GM23248 (cell line): Measurements from ENCODE around the gene ABCD1. TPM values are rescaled to one million over a fixed set of nuclear protein-coding genes. Genes with fewer than 3 reads are reported as not detected.
"Not testable (repeated sequence)": the region's sequence is repeated elsewhere in the genome, so short reads cannot be mapped to it uniquely, and the experiment has no call there.

Experiments used
- DNase-seq: peaks from one replicate; pipeline ENCODE4 v3.0.0-alpha.2; 2015
- H2AFZ ChIP-seq: fragments of 200-600 bp; sonication (generic); 2 replicates; pipeline ENCODE4 v1.6.1; 2016; ENCODE audit warnings: antibody characterized with exemption
- H3F3A ChIP-seq: fragments of 200-600 bp; sonication (generic); 2 replicates; pipeline ENCODE4 v1.6.1; 2016; ENCODE audit warnings: mild to moderate bottlenecking, antibody characterized with exemption, mixed run types; ENCODE audit not compliant: insufficient read depth
- H3K27ac ChIP-seq: fragments of 200-600 bp; sonication (generic); 2 replicates; pipeline ENCODE4 v1.5.1; 2016; ENCODE audit warnings: mild to moderate bottlenecking
- H3K27me3 ChIP-seq: fragments of 200-600 bp; sonication (generic); replicated peaks from 2 replicates; pipeline ENCODE4 v1.6.1; 2016; ENCODE audit warnings: mild to moderate bottlenecking; ENCODE audit not compliant: insufficient read depth
- H3K36me3 ChIP-seq: fragments of 200-600 bp; sonication (generic); 2 replicates; pipeline ENCODE4 v1.6.1; 2016; ENCODE audit warnings: low read depth, mild to moderate bottlenecking
- H3K4me1 ChIP-seq: fragments of 200-600 bp; sonication (generic); 2 replicates; pipeline ENCODE4 v1.6.1; 2016; ENCODE audit warnings: mild to moderate bottlenecking; ENCODE audit not compliant: insufficient read depth
- H3K4me2 ChIP-seq: fragments of 200-600 bp; sonication (generic); one replicate; pipeline ENCODE4 v1.6.1; 2016; ENCODE audit warnings: mild to moderate bottlenecking; ENCODE audit not compliant: unreplicated experiment
- H3K4me3 ChIP-seq: fragments of 200-600 bp; sonication (generic); 2 replicates; pipeline ENCODE4 v1.5.1; 2016; ENCODE audit warnings: mild to moderate bottlenecking
- H3K79me2 ChIP-seq: fragments of 200-600 bp; sonication (generic); 2 replicates; pipeline ENCODE4 v1.6.1; 2016; ENCODE audit warnings: mild to moderate bottlenecking; ENCODE audit not compliant: insufficient read depth
- H3K9ac ChIP-seq: fragments of 200-600 bp; sonication (generic); 2 replicates; pipeline ENCODE4 v1.6.1; 2016; ENCODE audit warnings: mild to moderate bottlenecking
- H3K9me2 ChIP-seq: fragments of 200-600 bp; sonication (generic); 2 replicates; pipeline ENCODE4 v1.6.1; 2016; ENCODE audit warnings: mixed run types, mild to moderate bottlenecking, moderate library complexity; ENCODE audit not compliant: insufficient read depth
- H3K9me3 ChIP-seq: fragments of 200-600 bp; sonication (generic); one replicate; pipeline ENCODE4 v1.6.1; 2017; ENCODE audit warnings: low read depth
- H4K20me1 ChIP-seq: fragments of 200-600 bp; sonication (generic); 2 replicates; pipeline ENCODE4 v1.6.0; 2016; ENCODE audit not compliant: insufficient read depth
- EZH2 ChIP-seq: fragments of 200-600 bp; sonication (generic); IDR thresholded peaks from 2 replicates; pipeline ENCODE4 v1.6.1; 2018; ENCODE audit warnings: antibody characterized with exemption, mild to moderate bottlenecking; ENCODE audit not compliant: insufficient read depth, poor library complexity, severe bottlenecking
- EZH2phosphoT487 ChIP-seq: fragments of 200-600 bp; sonication (generic); IDR thresholded peaks from 2 replicates; pipeline ENCODE4 v1.6.1; 2018; ENCODE audit warnings: antibody characterized with exemption, moderate library complexity, mild to moderate bottlenecking, low read depth; ENCODE audit not compliant: insufficient read depth
- WGBS, 2 experiments: methylation state at CpG; one replicate each; pipeline ENCODE4 v1.1.6; 2015 to 2017; ENCODE audit warnings: low lambda C conversion rate in 2 of 2, low coverage in 1 of 2; ENCODE audit errors: missing lambda C conversion rate in 2 of 2; 5-methylcytosine and 5-hydroxymethylcytosine counted together
- in situ Hi-C: fragments of 300-500 bp; cut with MboI; formaldehyde crosslinking; loops from 2 replicates; pipeline ENCODE4 v1.15.0; 2020
- polyA plus RNA-seq: library from polyadenylated mRNA; unstranded; fragments of >200 nt; fragmentation: Nextera tagmentation; extraction: Ambion mirVana; gene quantifications from 2 replicates; pipeline ENCODE4 v1.2.1, GENCODE V29; 2016
- total RNA-seq: library from RNA; depleted of rRNA; stranded (reverse); fragments of >200 nt; shearing (Covaris generic); gene quantifications from 2 replicates; pipeline ENCODE4 v1.2.3, GENCODE V29; 2014

The ABCD1 gene
- total and polyA plus RNA-seq, 2 experiments from 2014 or later = 9.8 to 24.4 TPM

GRCh38 chrX:153738056-153738605, 13.5 kb downstream of the ABCD1 start:
- H3K27me3 ChIP-seq = no peaks in the 10 kb centered on the region
- no peaks in the 10 kb centered on the region for H3K9me2 ChIP-seq
- H4K20me1 ChIP-seq = no peaks in the 10 kb centered on the region
- no peaks in the 10 kb centered on the region for H3K79me2 ChIP-seq
- in situ Hi-C loops = no loop called here
- DNase-seq = no peak
- no peak overlapping the region for H2AFZ ChIP-seq
- H3K9ac ChIP-seq = no peak overlapping the region
- TF ChIP-seq EZH2phosphoT487 = no peak
- H3K4me3 ChIP-seq = no peak overlapping the region
- no peaks in the 10 kb centered on the region for H3K9me3 ChIP-seq
- 94 to 100% methylated on average over 2 to 21 of the region's 27 CpGs for WGBS, 2 experiments
- H3K4me2 ChIP-seq = no peak overlapping the region
- no peaks in the 10 kb centered on the region for H3K4me1 ChIP-seq
- H3K27ac ChIP-seq = no peak overlapping the region
- H3F3A ChIP-seq = no peaks in the 10 kb centered on the region
- H3K36me3 ChIP-seq = no peaks in the 10 kb centered on the region

- Histone ChIP-seq H3K9me2 (no peaks in the 10 kb centered on the region), H2AFZ (no peak overlapping the region), H3F3A (no peaks in the 10 kb centered on the region), H3K4me2 (no peak overlapping the region), H3K9ac (no peak overlapping the region), H4K20me1 (no peaks in the 10 kb centered on the region), H3K4me3 (no peak overlapping the region), H3K4me1 (0 out of 2 replicates have a peak, but pooled peaks cover 3% of the 10 kb centered on the region), H3K27me3 (no peaks in the 10 kb centered on the region), H3K36me3 (no peaks in the 10 kb centered on the region), H3K9me3 (no peaks in the 10 kb centered on the region), H3K27ac (no peak overlapping the region), H3K79me2 (no peaks in the 10 kb centered on the region)
- DNase-seq = no peak
- WGBS, 2 experiments = 91 to 92% methylated on average over 21 to 25 of the region's 29 CpGs
- no peak for TF ChIP-seq EZH2phosphoT487
- TF ChIP-seq EZH2 = no peak
- in situ Hi-C loops = no loop called here
These were observed 15.3 kb downstream of the ABCD1 start for GRCh38 chrX:153739754-153740486.

GRCh38 chrX:153740631-153741222, 16.1 kb downstream of the ABCD1 start:
- H3K9me3 ChIP-seq = no peaks in the 10 kb centered on the region
- TF ChIP-seq EZH2 (no peak), EZH2phosphoT487 (no peak)
- no peaks in the 10 kb centered on the region for H3F3A ChIP-seq
- WGBS, 2 experiments = 67 to 90% methylated on average over 6 to 11 of the region's 16 CpGs
- H3K27ac ChIP-seq = no peak overlapping the region
- in situ Hi-C loops = no loop called here
- no peaks in the 10 kb centered on the region for H3K27me3 ChIP-seq
- H3K4me2 ChIP-seq = no peak overlapping the region
- H3K4me3 ChIP-seq = no peak overlapping the region
- H3K36me3 ChIP-seq = no peaks in the 10 kb centered on the region
- 0 out of 2 replicates have a peak, but pooled peaks cover 3% of the 10 kb centered on the region for H3K4me1 ChIP-seq
- no peak for DNase-seq
- H4K20me1 ChIP-seq = no peaks in the 10 kb centered on the region
- H3K9me2 ChIP-seq = no peaks in the 10 kb centered on the region
- no peaks in the 10 kb centered on the region for H3K79me2 ChIP-seq
- H3K9ac ChIP-seq = no peak overlapping the region
- H2AFZ ChIP-seq = no peak overlapping the region

- 95 to 100% methylated on average over 3 to 7 of the region's 14 CpGs for WGBS, 2 experiments
- in situ Hi-C loops = no loop called here
These were observed 16.8 kb downstream of the ABCD1 start for GRCh38 chrX:153741446-153741845.

GRCh38 chrX:153742111-153742510, 17.5 kb downstream of the ABCD1 start:
- H3K79me2 ChIP-seq, H3K9me3 ChIP-seq, H4K20me1 ChIP-seq, H3K36me3 ChIP-seq, H2AFZ ChIP-seq, H3K4me3 ChIP-seq, H3K27me3 ChIP-seq, H3K4me1 ChIP-seq, DNase-seq, in situ Hi-C loops, H3K9ac ChIP-seq, H3K9me2 ChIP-seq, H3K4me2 ChIP-seq, H3K27ac ChIP-seq, H3F3A ChIP-seq: not testable (repeated sequence)
- 100% methylated on average over 8 to 10 of the region's 14 CpGs for WGBS, 2 experiments

More at GRCh38 chrX:153741446-153741845, 16.8 kb downstream of the ABCD1 start:
- Histone ChIP-seq H3K4me2 (no peak overlapping the region), H3K4me3 (no peak overlapping the region), H3K9me2 (no peaks in the 10 kb centered on the region), H3K79me2 (no peaks in the 10 kb centered on the region), H3F3A (no peaks in the 10 kb centered on the region), H3K9ac (no peak overlapping the region), H3K9me3 (no peaks in the 10 kb centered on the region), H3K4me1 (0 out of 2 replicates have a peak, but pooled peaks cover 3% of the 10 kb centered on the region), H2AFZ (no peak overlapping the region), H3K36me3 (no peaks in the 10 kb centered on the region), H3K27ac (no peak overlapping the region), H4K20me1 (no peaks in the 10 kb centered on the region), H3K27me3 (no peaks in the 10 kb centered on the region)
- no peak for DNase-seq
- TF ChIP-seq EZH2phosphoT487 (no peak), EZH2 (no peak)

GRCh38 chrX:153742796-153743467, 18.3 kb downstream of the ABCD1 start:
- H3K4me1 ChIP-seq, H3K27me3 ChIP-seq, H2AFZ ChIP-seq, in situ Hi-C loops, H3K79me2 ChIP-seq, H4K20me1 ChIP-seq, H3K9ac ChIP-seq, H3F3A ChIP-seq, H3K4me2 ChIP-seq, H3K4me3 ChIP-seq, DNase-seq, H3K9me3 ChIP-seq, H3K9me2 ChIP-seq, H3K36me3 ChIP-seq, H3K27ac ChIP-seq: not testable (repeated sequence)
- WGBS, 2 experiments = 38 to 60% methylated on average over 8 to 9 of the region's 32 CpGs
